Epithelial cell of esophagus (primary cell): Measurements from ENCODE around the gene S1PR1.

Source experiments
- DNase-seq: peaks from one replicate; pipeline ENCODE4 v3.0.0; 2010; ENCODE audit warnings: low read depth
- H3K4me3 ChIP-seq: 2 replicates; pipeline ENCODE4 v1.5.1; 2011; ENCODE audit warnings: mild to moderate bottlenecking, low read length, control low read depth
- TF ChIP-seq, protein P1 (sequence below): IDR thresholded peaks from 2 replicates; pipeline ENCODE4 v1.5.1; 2011; ENCODE audit warnings: low read depth, mild to moderate bottlenecking, low read length, control low read depth, inconsistent platforms; ENCODE audit not compliant: insufficient read depth; ENCODE audit errors: missing control alignments

S1PR1 gene

DNA sequence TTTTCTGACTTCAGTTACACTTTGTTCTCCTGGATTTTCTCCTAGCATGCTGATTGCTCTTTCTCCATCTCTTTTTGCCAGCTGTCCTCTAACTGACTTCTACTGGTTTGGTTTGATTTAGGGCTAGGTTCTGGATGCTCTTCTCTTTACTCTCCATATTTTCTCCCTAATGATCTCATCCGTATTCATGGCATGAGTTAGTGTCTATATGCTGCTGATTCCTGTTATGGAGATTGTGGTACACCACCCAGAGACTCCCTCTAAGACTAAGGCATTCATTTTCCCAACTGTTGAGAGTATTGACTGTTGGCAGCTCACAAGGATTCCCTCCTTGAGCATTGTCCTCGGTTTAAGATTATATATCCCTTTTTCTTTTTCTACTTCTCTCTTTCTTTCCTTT, 28.9 kb downstream of the S1PR1 start:
- TF ChIP-seq, protein P1, sequence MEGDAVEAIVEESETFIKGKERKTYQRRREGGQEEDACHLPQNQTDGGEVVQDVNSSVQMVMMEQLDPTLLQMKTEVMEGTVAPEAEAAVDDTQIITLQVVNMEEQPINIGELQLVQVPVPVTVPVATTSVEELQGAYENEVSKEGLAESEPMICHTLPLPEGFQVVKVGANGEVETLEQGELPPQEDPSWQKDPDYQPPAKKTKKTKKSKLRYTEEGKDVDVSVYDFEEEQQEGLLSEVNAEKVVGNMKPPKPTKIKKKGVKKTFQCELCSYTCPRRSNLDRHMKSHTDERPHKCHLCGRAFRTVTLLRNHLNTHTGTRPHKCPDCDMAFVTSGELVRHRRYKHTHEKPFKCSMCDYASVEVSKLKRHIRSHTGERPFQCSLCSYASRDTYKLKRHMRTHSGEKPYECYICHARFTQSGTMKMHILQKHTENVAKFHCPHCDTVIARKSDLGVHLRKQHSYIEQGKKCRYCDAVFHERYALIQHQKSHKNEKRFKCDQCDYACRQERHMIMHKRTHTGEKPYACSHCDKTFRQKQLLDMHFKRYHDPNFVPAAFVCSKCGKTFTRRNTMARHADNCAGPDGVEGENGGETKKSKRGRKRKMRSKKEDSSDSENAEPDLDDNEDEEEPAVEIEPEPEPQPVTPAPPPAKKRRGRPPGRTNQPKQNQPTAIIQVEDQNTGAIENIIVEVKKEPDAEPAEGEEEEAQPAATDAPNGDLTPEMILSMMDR = no peak
- no peak overlapping the region for H3K4me3 ChIP-seq
- no peak for DNase-seq

DNA sequence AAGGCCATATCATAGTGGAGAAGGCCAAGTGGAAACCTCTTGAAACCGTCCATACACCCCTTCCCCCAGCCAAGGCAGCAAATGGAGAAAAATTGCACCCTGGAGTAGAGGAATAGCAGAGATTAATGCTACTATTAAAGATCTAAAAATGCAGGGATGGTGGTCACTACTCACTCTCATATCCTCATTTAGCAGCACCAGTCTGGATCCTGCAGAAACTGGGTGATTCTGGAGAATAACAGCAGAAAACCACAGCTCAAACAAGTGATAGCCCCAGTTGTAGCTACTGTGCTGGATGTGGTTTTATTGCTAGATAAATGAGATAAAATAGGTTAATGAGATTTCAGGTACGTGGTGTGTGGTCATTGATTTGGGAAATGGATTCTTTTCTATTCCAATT, 30.3 kb downstream of the S1PR1 start:
- TF ChIP-seq, protein P1 = no peak
- no peak overlapping the region for H3K4me3 ChIP-seq
- no peak for DNase-seq

GRCh38 chr1:101268893-101269292, 32.1 kb downstream of the S1PR1 start:
- DNase-seq = no peak
- TF ChIP-seq, protein P1 = no peak
- H3K4me3 ChIP-seq = no peak overlapping the region

- TF ChIP-seq, protein P1 = no peak
- DNase-seq = no peak
- H3K4me3 ChIP-seq = no peak overlapping the region
Observed at GRCh38 chr1:101275672-101276071, 38.9 kb downstream of the S1PR1 start.

- no peak overlapping the region for H3K4me3 ChIP-seq
- DNase-seq = no peak
- TF ChIP-seq, protein P1 = no peak
Observed at GRCh38 chr1:101276818-101277217, 40.0 kb downstream of the S1PR1 start.

DNA sequence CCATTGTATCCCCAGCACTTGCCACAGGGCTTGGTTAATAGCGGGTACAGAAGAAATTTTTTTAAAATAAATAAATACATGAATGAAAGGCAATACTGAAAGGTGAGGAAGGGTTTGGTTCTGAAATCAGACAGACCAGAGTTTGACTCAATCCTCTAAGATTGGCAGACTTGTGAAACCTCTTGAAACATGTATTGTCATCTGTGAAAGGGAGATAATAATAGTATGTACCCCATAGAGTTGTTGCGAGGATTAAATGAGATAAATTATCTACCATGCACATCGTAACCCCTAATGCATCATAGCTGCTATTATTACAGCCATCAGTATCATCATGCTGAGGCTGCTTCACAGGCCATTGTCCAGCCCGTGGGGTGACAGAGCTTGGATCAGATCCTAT, 41.4 kb downstream of the S1PR1 start:
- DNase-seq = no peak
- no peak overlapping the region for H3K4me3 ChIP-seq
- TF ChIP-seq, protein P1 = no peak

DNA sequence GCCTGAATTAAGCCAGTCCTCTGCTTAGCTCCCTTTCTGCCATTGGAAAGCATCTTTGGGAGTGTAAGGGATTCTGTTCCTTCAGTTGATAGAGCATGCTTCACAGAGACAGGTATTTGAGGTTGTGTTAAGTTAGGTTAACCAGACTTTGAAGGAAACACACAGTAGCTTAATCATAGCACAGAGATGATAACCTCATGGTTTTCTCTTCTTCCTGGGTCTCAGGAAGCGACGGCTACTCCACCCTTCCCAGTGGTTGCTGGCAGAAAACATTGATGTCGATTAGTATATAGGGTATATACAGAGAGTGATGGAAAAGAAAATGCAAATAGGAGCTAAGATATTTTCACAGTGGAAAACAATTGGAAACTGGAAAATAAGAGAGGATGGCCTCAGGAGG, 42.0 kb downstream of the S1PR1 start:
- no peak for DNase-seq
- TF ChIP-seq, protein P1 = no peak
- no peak overlapping the region for H3K4me3 ChIP-seq
